DND-41 (cell line): ENCODE measurements around the gene BTBD7.

ENCODE experiments used
- ATAC-seq: fragments of 200-7000 bp; cut with Tn5 transposase; 3 replicates; pipeline ENCODE4 v1.9.1; 2021; ENCODE audit warnings: low read depth; ENCODE audit not compliant: insufficient read depth
- DNase-seq: peaks from one replicate; pipeline ENCODE4 v3.0.0-alpha.2; 2020
- H2AFZ ChIP-seq: 2 replicates; pipeline ENCODE4 v1.6.0; 2012; ENCODE audit warnings: low read depth, low read length
- H3K27ac ChIP-seq: 2 replicates; pipeline ENCODE4 v1.5.1; 2012; ENCODE audit warnings: low read length, inconsistent platforms
- H3K27me3 ChIP-seq: fragments of 200-600 bp; sonication (generic); 2 replicates; pipeline ENCODE4 v1.6.0; 2012; ENCODE audit warnings: low read length, mild to moderate bottlenecking, inconsistent platforms; ENCODE audit not compliant: insufficient read depth, poor library complexity
- H3K36me3 ChIP-seq: 2 replicates; pipeline ENCODE4 v1.5.1; 2012; ENCODE audit warnings: low read length, inconsistent platforms; ENCODE audit not compliant: insufficient read depth
- H3K4me1 ChIP-seq: 2 replicates; pipeline ENCODE4 v1.5.1; 2012; ENCODE audit warnings: mild to moderate bottlenecking, low read length; ENCODE audit not compliant: insufficient read depth
- H3K4me2 ChIP-seq: 2 replicates; pipeline ENCODE4 v1.6.0; 2012; ENCODE audit warnings: mild to moderate bottlenecking, moderate library complexity, low read length, inconsistent platforms; ENCODE audit not compliant: insufficient read depth
- H3K4me3 ChIP-seq, 2 experiments: fragments of 200-600 bp in 1 of 2; shearing (Covaris generic) in 1 of 2; 2 replicates each; pipeline ENCODE4 v1.5.1; 2012 to 2016; ENCODE audit warnings: inconsistent platforms in 2 of 2, low read length in 2 of 2, mild to moderate bottlenecking in 2 of 2, low read depth in 1 of 2, moderate library complexity in 1 of 2
- H3K79me2 ChIP-seq: 2 replicates; pipeline ENCODE4 v1.6.0; 2012; ENCODE audit warnings: low read length, inconsistent platforms; ENCODE audit not compliant: insufficient read depth
- H3K9ac ChIP-seq: 2 replicates; pipeline ENCODE4 v1.6.0; 2012; ENCODE audit warnings: low read depth, mild to moderate bottlenecking, inconsistent platforms, low read length, moderate library complexity
- H3K9me3 ChIP-seq: 2 replicates; pipeline ENCODE4 v1.5.1; 2012; ENCODE audit warnings: low read length, moderate library complexity, mild to moderate bottlenecking, inconsistent platforms; ENCODE audit not compliant: insufficient read depth, severe bottlenecking
- H4K20me1 ChIP-seq: 2 replicates; pipeline ENCODE4 v1.6.0; 2012; ENCODE audit warnings: low read length; ENCODE audit not compliant: insufficient read depth
- EZH2 ChIP-seq: IDR thresholded peaks from 3 replicates; pipeline ENCODE4 v1.6.1; 2012; ENCODE audit warnings: borderline replicate concordance, low read depth, mild to moderate bottlenecking, moderate library complexity, low read length, inconsistent platforms; ENCODE audit not compliant: severe bottlenecking
- TF ChIP-seq, protein P1 (sequence below): IDR thresholded peaks from 2 replicates; pipeline ENCODE4 v1.5.1; 2012; ENCODE audit warnings: borderline replicate concordance, low read length, moderate library complexity, mild to moderate bottlenecking; ENCODE audit not compliant: poor library complexity, severe bottlenecking; ENCODE audit errors: extremely low read depth

BTBD7 gene

DNA sequence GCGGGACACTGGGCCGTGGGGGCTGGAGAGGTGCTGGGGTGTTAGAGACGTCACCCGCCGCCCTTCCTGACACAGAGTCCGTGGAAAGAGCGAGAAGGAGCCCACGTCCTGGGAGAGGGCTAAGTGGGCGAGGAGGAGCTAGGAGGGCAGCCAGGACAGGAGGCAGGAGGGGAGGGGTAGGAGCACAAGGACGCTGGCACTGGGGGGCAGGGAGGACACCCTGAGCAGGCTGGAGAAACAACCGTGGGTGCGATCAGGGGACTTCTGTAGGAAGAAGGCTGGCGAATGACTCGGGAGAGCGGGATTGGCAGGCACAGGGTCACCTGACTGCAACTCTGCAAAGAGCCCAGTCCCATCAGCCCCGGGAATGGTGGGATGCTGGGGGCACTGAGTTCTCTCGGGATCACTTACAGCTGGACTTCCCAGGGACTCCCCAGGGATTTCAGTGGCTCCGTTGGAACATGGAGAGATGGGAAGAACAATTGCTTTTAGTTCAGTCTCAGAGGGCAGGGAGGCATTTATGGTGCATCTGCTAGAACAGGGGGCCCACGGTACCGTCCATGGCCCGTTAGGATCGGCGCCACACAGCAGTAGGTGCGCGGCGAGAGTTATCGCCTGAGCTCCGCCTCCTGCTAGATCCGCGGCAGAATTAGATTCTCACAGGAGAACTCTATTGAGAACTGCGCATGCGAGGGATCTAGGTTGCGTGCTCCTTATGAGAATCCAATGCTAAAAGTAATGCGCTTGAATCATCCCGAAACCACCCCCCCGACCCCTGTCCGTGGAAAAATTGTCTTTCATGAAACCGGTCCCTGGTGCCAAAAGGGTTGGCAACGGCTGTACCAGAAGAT is 101.5 kb downstream of the BTBD7 start:
- no peak for DNase-seq

DNA sequence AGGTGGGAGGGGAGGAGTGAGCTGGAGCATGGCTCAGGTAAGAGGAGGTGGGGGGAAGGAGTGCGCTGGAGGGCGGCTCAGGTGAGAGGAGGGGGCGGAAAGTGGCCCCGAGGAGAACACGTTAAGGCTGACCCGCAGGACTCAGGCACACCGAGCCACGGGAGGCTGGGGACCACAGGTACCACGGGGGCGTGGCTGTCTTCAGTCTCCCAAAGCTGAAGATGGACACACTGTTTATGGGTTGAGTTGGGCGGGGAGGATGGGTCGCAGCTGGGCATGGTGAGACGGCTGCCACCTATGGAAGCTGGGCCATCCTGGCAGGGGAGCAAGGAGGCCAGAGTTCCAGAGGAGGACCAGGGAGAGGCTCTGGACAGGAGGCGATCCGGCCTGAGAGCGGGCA is 102.3 kb downstream of the BTBD7 start:
- Histone ChIP-seq H3K27ac (no peak overlapping the region), H3K9ac (no peak overlapping the region), H3K4me1 (no peaks in the 10 kb centered on the region), H3K36me3 (peaks cover 33% of the 10 kb centered on the region), H4K20me1 (peaks cover 15% of the 10 kb centered on the region), H3K9me3 (no peaks in the 10 kb centered on the region), H3K79me2 (no peaks in the 10 kb centered on the region), H3K27me3 (no peaks in the 10 kb centered on the region), H3K4me3 (no peak overlapping the region), H3K4me2 (no peak overlapping the region), H2AFZ (no peak overlapping the region)
- ATAC-seq (peak; percentile 25; the same call in 1 of the 3 replicates), DNase-seq (no peak)
- TF ChIP-seq, protein P1, sequence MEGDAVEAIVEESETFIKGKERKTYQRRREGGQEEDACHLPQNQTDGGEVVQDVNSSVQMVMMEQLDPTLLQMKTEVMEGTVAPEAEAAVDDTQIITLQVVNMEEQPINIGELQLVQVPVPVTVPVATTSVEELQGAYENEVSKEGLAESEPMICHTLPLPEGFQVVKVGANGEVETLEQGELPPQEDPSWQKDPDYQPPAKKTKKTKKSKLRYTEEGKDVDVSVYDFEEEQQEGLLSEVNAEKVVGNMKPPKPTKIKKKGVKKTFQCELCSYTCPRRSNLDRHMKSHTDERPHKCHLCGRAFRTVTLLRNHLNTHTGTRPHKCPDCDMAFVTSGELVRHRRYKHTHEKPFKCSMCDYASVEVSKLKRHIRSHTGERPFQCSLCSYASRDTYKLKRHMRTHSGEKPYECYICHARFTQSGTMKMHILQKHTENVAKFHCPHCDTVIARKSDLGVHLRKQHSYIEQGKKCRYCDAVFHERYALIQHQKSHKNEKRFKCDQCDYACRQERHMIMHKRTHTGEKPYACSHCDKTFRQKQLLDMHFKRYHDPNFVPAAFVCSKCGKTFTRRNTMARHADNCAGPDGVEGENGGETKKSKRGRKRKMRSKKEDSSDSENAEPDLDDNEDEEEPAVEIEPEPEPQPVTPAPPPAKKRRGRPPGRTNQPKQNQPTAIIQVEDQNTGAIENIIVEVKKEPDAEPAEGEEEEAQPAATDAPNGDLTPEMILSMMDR = no peak
- no peak for TF ChIP-seq EZH2

More for the DNA sequence above, 101.5 kb downstream of the BTBD7 start:
- no peak for ATAC-seq
- H3K4me2 ChIP-seq = no peak overlapping the region
- peaks cover 15% of the 10 kb centered on the region for H4K20me1 ChIP-seq
- no peak overlapping the region for H3K4me3 ChIP-seq
- no peaks in the 10 kb centered on the region for H3K27me3 ChIP-seq
- H3K36me3 ChIP-seq = peaks cover 25% of the 10 kb centered on the region
- H3K27ac ChIP-seq = no peak overlapping the region
- no peaks in the 10 kb centered on the region for H3K79me2 ChIP-seq
- H3K9ac ChIP-seq = no peak overlapping the region
- H3K4me1 ChIP-seq = no peaks in the 10 kb centered on the region
- no peak overlapping the region for H2AFZ ChIP-seq
- no peaks in the 10 kb centered on the region for H3K9me3 ChIP-seq
- TF ChIP-seq EZH2 = no peak
- TF ChIP-seq, protein P1 = no peak

DNA sequence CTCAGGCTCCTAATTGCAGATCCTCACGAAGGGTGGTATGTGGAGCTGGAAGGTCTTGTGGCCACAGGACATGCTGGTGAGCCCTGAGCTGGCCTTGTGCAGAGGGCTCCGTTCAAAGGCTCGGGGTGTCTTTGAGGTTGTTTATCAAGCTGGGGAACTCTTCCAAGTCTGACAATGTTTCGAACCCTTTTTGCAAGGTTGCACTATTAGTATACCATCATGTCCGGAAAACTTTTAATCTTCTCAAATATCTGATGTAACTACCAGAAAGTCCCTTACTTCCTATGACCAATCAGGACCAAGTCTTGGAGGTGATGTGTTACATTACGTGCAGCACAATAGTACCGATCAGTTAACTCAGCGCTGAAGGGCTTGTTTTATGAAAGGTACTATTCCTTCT is 104.3 kb downstream of the BTBD7 start:
- Histone ChIP-seq H3K27ac (no peak overlapping the region), H4K20me1 (peaks cover 15% of the 10 kb centered on the region), H3K9me3 (no peaks in the 10 kb centered on the region), H3K79me2 (no peaks in the 10 kb centered on the region), H3K4me3 (no peak overlapping the region), H3K9ac (no peak overlapping the region), H3K4me2 (no peak overlapping the region), H3K4me1 (no peaks in the 10 kb centered on the region), H2AFZ (no peak overlapping the region), H3K27me3 (no peaks in the 10 kb centered on the region), H3K36me3 (peaks cover 50% of the 10 kb centered on the region)
- no peak for TF ChIP-seq EZH2
- TF ChIP-seq, protein P1 = no peak
- DNase-seq (no peak), ATAC-seq (no peak)
